ENCODE measurements around the gene C3orf70.

GRCh38 chr3:185081521-185081920 lies 71.3 kb downstream of the C3orf70 start:
- TF ChIP-seq YY1 (IDR thresholded peaks at IDR 0.05; ENCODE audit: low read depth) (no peak), RAD21 (IDR thresholded peaks at IDR 0.05; ENCODE audit: low read depth) (no peak), CEBPB (IDR thresholded peaks at IDR 0.05) (no peak), EP300 (IDR thresholded peaks at IDR 0.05; ENCODE audit: borderline replicate concordance) (no peak), USF1 (IDR thresholded peaks at IDR 0.05) (no peak), TAF1 (IDR thresholded peaks at IDR 0.05; ENCODE audit: low read depth) (no peak), CREB1 (IDR thresholded peaks at IDR 0.05; ENCODE audit: low read depth) (no peak), FOXM1 (IDR thresholded peaks at IDR 0.05; ENCODE audit: borderline replicate concordance, low read depth) (no peak), EGR1 (IDR thresholded peaks at IDR 0.05) (no peak), TCF12 (IDR thresholded peaks at IDR 0.05; ENCODE audit: low read depth) (no peak), NFIC (IDR thresholded peaks at IDR 0.05) (no peak), ZBTB7A (IDR thresholded peaks at IDR 0.05; ENCODE audit: low read depth) (no peak)
- TF ChIP-seq, protein P1, sequence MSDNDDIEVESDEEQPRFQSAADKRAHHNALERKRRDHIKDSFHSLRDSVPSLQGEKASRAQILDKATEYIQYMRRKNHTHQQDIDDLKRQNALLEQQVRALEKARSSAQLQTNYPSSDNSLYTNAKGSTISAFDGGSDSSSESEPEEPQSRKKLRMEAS (IDR thresholded peaks at IDR 0.05): no peak
- TF ChIP-seq, protein P2, sequence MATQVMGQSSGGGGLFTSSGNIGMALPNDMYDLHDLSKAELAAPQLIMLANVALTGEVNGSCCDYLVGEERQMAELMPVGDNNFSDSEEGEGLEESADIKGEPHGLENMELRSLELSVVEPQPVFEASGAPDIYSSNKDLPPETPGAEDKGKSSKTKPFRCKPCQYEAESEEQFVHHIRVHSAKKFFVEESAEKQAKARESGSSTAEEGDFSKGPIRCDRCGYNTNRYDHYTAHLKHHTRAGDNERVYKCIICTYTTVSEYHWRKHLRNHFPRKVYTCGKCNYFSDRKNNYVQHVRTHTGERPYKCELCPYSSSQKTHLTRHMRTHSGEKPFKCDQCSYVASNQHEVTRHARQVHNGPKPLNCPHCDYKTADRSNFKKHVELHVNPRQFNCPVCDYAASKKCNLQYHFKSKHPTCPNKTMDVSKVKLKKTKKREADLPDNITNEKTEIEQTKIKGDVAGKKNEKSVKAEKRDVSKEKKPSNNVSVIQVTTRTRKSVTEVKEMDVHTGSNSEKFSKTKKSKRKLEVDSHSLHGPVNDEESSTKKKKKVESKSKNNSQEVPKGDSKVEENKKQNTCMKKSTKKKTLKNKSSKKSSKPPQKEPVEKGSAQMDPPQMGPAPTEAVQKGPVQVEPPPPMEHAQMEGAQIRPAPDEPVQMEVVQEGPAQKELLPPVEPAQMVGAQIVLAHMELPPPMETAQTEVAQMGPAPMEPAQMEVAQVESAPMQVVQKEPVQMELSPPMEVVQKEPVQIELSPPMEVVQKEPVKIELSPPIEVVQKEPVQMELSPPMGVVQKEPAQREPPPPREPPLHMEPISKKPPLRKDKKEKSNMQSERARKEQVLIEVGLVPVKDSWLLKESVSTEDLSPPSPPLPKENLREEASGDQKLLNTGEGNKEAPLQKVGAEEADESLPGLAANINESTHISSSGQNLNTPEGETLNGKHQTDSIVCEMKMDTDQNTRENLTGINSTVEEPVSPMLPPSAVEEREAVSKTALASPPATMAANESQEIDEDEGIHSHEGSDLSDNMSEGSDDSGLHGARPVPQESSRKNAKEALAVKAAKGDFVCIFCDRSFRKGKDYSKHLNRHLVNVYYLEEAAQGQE (IDR thresholded peaks at IDR 0.05; ENCODE audit: low read depth): no peak

All from Ishikawa (cell line).